AG20443 (cell line): Measurements from ENCODE around the gene NME3.

Source experiments
- DNase-seq: peaks from one replicate; pipeline ENCODE4 v3.0.0; 2012; ENCODE audit warnings: low spot score, mixed read lengths

NME3 gene

GRCh38 chr16:1780677-1781072, 9.3 kb upstream of the NME3 start:
- no peak for DNase-seq

DNA sequence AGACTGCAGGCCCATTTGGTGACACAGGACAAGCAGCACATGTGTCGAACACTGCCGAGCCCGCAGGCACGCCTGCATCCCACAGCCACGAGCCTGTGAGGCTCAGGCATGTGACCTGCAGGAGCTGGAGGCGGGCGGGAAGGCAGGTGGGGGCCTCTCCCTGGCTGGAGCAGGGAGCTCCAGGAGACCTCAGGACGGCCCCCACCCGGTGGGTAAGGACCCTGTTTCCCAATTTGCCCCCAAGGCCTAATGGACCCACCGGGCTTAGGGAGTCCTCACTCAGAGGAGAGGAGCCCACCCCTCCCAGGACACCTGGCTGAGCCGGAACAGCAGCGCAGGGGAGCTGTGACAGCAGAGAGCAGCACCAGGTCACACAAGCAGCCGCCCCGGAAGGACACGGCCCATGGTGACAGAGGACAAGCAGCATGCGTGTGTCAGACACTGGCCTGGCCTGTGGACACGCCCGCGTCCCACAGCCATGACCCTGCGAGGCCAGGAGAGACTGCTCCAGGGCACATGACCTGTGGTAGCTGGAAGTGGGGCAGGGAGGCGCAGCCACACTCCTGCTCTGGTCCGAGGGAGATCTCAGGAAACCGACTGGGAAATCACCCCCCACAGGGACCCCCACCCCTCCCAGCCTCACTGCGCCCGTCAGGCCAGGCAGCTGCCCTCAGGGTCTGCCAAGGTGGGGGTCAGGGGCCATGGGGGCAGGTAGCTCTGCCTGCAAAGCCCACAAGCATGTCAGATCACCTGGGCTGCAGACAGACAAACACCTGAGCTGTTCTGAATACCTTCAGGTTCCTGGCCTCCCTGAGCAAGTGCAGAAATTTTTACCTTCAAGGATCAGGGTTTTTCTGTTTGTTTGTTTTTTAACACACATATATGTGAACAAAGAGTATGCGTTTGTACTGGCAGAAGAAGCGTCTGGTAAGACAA, 8.7 kb upstream of the NME3 start:
- no peak for DNase-seq

GRCh38 chr16:1779234-1779701, 7.9 kb upstream of the NME3 start:
- DNase-seq: no peak

DNA sequence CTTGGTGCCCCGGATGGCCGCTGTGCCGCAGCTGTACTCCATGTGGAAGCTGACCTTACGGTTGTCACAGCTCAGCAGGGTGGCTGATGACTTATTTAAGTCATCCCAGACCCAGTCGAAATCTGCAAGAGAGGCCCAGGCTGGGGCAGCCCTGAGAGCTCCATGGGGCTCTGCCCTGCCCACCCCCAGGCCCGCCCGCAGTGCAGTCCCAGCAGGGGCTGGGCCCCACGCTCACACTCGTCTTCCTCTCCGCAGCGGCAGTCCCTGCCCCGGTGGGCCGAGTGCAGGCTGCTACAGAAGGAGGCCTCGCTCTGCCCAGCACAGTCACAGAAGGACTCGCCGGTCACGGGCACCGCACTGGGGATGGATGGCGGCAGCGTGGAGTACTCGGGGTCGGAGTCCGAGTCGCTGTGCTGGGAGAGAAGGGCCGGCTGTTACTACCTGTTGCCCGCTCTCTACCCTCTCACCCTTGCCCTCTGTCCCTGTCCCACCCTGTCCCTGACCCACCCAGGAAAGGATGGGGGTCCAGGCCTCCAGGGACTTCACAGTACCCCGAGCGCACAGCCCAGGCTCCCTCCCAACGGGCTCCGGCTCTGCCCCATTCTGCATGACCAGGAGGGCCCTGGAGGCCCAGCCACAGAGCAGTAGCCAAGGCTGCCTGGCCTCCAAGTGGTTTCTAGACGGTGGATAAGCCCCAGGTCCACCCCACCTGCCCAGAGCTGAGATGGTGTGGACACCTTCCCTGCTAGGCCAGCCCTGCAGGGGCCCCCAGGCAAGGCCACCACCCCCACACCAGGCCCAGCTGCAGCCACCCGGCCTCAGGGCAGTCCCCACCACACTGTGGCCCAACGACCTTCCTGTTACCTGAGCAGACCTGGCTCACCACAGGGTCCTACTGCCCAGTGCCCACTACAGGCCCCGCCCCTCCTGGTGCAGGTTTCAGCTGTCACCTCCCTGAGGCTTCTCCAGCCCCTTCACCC, 7.1 kb upstream of the NME3 start:
- no peak for DNase-seq

GRCh38 chr16:1777375-1778199, 6.2 kb upstream of the NME3 start:
- no peak for DNase-seq

- DNase-seq: no peak
These were observed 5.6 kb upstream of the NME3 start for GRCh38 chr16:1776991-1777374.

GRCh38 chr16:1776672-1776955, 5.3 kb upstream of the NME3 start:
- no peak for DNase-seq

GRCh38 chr16:1775846-1776671, 4.7 kb upstream of the NME3 start:
- DNase-seq: no peak

GRCh38 chr16:1775006-1775845, 3.9 kb upstream of the NME3 start:
- no peak for DNase-seq

DNA sequence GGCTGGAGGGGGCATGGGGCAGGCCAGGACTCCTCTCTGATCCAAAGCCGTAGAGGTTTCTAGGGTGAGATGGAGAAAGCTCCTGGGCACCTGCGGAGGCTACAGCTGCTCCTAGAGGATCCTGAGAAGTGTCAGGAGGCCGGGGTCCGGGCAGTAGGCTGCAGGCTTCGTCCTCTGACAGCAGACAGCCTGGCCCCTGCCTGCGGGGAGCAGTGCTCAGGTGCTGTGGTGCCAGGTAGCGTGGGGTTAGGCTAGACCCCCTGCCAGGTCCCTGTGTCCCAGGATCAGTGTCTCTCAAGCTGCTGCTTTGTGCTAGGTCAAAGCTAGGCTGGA, 3.1 kb upstream of the NME3 start:
- DNase-seq: no peak

DNA sequence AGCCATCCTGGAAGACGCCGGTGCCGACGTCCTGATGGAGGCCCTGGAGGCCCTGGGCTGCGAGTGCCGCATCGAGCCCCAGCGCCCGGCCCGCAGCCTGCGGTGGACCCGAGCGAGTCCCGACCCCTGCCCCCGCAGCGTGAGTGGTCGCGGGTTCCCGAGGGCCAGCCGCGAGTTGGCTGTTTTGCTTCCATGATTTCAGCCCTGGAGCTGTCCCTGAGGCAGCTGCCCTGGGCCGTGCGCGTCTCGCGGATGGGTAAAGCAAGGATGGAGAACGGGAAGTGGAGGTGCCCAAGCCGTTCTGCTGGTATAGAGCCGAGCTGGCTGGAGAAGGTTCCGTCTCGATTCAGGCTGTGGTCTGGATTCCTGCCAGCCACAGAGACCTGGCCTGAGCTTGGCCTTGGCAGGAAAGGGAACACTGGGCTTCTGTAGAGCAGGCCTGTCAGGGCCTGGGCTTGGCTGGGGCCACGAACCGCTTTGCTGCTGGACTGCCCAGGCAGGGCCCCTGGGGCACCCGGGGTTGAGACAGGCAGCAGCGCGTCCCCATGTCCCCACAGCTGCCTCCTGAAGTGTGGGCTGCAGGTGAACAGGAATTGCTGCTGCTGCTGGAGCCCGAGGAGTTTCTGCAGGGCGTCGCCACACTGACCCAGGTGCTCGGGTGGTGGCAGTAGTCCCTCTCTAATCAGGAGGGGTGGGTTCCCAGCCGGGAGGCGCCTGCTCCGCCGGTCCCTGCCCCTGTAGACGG, 2.5 kb upstream of the NME3 start:
- DNase-seq: peak; percentile 45

DNA sequence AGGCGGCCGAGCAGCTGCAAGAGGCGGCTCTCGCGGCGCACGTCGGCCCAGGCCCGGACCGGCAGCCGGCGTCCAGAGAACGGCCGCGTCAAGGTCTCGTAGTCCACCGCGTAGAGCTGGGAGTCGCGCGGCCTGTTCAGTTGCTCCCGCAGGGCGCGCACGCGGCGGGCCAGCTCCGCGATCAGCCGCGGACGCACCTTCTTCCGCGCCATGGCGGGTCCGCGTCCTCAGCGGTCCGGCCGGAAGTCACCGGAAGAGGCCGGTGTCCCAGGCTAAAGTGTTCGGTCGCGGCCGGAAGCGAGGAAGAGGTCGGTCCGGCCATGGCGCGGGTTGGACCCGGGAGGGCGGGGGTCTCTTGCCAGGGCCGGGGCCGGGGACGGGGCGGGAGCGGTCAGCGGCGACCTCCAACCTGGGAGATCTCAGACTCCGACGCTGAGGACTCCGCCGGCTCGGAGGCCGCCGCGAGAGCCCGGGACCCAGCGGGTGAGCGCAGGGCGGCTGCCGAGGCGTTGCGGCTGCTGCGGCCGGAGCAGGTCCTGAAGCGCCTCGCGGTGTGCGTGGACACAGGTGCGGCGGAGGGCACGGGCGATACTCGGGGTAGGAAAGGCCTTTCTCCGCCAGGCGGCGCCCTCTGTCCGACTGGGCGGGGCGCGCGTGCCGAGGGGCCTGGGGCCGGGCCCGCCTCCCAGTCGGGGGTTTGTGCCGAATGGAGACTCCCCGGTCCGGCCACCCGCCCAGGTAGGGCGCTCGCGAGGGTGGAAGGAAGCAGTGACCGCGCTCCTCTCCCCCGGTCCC, 1.8 kb upstream of the NME3 start, which contains the start of gene MRPS34:
Gene MRPS34, minus strand, starts transcription at position 227 of the 795 bp plus-strand sequence. Its CDS starts 15 bp downstream, at position 212.
- DNase-seq: peak; percentile 91

- no peak for DNase-seq
These were observed 1.1 kb upstream of the NME3 start, which contains the start of gene EME2 for GRCh38 chr16:1772362-1772907. TSS of gene EME2 (plus strand) at chr16:1772810. CDS start at chr16:1773228, 418 bp downstream.

DNA sequence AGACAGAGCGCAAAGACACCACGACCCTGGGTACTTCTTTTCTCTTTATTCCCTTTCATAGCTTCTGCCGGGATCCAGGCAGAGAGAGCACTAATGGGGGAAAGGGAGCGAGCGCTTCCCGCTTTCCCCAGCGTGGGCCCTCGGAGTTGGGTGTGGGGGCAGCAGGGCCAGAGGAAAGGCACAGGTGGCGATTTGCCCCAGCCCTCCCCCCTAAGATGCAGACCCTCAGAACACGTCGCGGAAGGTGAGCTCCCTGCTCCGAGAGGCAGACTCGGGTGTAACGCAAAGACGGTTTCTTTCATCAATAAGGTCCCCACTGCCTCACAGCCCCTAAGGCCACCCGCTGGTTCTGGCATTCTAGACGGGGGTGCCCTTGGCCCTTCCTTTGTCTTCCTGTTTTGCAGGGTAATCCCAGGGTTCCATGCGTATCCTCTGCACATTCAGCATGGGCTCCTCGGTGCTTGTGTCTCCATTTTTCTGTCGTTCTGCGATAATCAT, 570 bp upstream of the NME3 start:
- no peak for DNase-seq

- peak; percentile 79 for DNase-seq
These were observed 785 bp downstream of the NME3 start for GRCh38 chr16:1770328-1771187.

DNA sequence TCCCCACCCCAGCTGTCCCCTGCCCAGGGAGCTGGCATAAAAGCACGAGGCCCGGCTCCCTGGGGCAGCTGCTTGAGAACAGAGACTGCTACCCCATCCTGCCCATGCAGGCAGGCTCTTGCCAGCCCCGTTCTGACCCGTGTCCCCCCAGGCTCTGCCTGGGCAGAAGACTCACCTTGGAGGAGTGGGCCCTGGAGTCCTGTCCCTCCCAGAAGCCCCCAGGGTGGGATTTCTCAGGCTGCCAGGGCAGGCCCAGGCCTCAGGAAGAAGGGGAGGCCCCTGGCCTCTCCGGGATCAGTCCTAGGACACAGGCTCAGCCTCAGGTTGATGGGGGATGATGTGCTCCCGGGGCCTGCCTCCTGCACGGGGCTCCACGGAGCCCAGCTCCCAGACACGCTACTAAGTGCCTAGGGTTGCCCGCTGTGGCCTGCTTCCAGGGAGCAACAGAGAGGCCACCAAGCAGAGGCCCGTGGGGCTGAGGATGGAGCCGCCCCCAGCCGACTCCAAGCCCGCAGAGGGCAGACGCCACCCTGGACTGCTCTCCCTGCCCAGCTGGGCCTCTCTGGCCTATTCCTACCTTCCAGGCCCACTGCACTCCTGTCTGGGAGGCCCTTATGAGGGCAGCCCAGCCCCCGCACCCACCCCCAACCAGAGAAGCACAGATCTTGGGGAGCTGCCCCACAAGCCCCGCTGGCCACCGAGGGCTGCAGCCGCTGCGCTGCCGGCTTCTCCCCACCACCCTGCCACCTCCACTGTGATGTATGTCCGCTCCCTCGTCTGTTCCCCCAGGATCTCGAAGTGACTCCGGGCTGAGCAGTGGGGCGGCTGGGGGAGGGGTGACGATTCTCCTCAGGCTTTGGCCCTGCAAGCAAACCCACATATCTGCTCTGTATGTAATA, 1.7 kb downstream of the NME3 start:
- DNase-seq: no peak
